HG02759 (cell line): ENCODE results near the gene SARM1.

Experiments
- ATAC-seq: cut with Tn5 transposase; IDR thresholded peaks from one replicate; pipeline ENCODE4 v1.9.1; 2021; ENCODE audit warnings: mild to moderate bottlenecking, moderate library complexity; ENCODE audit not compliant: unreplicated experiment

Gene SARM1

DNA sequence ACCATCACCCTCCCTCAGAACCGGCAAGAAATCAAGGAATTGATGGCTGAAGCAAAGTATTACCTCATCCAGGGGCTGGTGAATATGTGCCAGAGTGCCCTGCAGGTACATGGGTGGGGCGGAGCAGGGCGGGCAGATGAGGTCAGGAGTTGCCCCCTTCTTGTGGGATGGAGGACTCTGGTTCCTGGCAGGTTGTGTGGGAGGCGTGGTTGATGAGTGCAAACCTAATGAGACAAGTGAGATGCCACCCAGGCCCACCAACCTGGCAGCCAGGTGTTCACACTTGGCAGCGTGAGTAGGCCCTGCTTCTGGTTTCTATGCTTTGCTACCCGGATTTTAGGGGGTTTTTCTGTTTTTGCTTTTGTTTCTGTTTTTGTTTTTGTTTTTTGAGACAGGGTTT, 31.1 kb upstream of the SARM1 start:
- no peak for ATAC-seq

DNA sequence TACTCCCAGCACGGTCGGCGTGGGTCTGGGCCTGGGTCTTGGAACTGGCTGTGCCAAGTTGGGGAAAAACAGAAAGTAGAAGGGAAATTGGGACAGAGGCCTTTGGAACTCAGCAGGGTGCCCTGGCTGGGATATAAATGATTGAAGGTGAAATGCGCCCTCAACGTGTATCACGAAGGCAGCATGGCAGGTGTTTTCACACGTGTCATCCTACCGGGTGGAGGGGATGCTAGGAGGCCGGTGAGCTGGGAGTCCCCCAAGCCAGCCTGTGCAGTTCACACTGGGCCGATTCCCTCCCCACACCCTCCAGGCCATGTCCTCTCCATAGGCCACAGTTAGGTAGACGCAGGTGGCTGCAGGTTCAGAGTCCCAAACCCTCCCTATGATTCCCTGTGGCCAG, 30.0 kb upstream of the SARM1 start:
- ATAC-seq = no peak

DNA sequence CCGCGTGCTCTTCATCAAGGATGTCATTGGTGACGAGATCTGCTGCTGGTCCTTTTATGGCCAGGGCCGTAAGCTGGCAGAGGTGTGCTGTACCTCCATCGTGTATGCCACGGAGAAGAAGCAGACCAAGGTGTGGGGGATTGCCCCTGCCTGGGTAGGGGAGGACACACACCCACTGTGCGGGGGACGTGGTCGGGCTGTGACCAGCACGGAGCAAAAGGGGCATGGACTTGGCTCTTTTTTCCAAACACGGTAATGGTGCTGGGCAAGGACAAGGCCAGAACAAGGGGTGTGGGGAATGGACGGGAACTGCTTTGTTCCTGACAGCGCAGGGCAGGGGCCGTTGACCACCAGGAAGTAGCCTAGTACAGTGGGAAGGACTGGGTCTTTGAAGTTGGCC, 29.2 kb upstream of the SARM1 start:
- ATAC-seq = no peak

DNA sequence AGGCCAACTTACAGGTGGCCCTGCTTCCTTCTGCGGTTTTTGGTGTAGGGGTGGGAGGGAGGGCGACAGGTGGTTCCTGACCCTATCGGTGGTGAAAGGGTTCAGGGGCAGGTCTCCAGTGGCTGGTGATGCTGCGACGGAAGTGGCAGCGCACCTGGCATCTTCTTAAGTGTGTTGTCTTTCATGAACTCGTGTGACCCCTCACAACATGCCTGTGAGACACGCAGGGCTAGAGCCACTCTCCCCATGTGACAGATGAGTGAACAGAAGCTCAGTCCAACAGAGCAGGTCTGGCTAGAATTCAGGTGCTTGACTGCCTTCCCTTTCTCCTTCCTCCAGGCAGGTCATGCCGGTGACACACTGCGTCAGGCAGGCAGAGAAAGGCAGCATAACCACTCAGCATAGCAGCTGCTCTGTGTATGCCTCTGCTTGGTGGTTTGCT, 28.0 kb upstream of the SARM1 start:
- no peak for ATAC-seq

DNA sequence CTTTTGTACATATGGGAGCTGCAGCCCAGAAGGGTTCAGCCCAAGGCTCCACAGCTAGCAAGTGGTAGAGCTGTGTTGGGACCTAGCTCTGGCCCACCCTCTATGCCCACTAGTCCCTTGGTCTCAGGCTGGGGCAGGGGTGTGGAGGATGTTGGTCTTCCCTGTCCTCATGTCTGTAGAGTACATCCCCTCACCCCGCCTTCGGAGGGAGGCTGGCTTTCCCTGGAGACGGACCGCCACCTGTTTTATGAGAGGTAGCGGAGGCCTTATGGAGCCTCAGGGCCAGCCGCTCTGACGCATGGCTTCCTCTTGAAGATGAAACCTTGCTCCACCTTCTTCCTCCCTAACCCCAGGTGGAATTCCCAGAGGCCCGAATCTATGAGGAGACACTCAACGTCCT, 27.5 kb upstream of the SARM1 start:
- no peak for ATAC-seq

DNA sequence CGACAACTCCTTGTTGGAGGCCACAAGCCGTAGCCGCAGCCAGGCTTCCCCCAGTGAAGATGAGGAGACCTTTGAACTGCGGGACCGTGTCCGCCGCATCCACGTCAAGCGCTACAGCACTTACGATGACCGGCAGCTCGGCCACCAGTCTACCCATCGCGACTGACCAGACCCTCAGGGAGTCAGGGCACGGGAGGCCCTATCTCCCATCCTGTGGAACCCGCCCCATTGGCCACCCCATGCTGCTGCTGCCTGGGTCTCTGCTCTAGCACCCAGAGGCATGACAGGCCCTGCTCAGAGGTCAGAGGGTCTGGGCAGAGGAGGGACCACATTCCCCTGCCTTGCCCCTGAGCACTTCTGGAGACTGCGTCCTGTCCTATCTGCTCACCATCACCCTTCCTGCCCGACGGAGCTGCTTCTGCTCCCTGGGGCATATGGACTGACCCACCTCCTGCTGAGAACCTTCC, 27.0 kb upstream of the SARM1 start:
- no peak for ATAC-seq

DNA sequence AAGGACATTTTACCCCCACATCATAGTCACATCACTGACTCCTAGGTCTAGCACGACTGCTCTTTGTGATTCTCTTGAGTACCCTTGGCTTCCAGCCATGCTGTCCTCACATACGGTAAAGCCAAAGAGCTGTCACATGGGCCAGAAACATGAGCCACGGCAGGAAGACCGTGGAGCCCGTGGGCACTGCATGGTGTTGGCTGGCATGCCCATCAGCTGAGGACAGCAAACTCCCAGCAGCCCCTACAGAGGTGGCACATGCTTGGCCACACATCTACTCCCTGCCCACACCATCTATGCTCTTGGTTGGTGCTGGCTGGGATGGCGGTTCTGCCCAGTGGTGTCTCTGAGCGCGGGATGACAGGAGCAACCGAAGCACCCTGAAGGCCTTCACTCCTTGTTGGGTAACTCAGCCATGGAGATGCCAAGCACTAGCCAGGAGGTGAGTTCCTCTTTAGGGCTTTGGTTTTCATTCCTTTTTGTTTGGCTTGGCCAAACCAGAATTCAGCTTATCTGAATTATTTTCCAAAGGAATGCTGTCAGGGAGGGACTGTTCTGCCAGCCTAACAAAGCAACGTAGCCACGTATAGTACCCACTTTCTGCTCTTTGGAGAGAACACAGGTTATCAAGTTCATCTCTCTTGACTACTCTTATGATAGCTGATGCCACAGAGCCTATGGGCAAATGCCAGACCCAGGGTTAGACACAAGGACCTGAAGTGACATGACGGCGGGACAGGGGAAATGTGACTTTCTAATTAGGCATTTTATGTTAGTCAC, 25.9 kb upstream of the SARM1 start:
- no peak for ATAC-seq

DNA sequence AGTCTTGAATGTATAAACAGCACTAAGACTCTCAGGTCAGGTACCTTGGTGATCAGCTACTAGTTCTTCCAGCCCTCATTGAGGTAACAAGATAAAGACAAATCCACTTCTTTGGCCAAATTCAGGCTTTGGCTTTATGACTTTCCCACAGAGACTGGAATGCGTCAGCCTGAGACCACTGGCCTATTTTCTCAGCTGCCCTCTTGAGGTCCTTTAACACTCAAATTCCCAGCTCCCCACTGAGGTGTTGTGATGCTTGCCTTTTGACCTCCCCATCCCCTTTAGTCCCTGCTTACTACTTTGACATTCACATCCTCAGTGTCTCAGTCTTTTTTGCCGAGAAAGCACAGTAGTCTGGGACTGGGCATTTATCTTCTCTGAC, 25.3 kb upstream of the SARM1 start:
- no peak for ATAC-seq

DNA sequence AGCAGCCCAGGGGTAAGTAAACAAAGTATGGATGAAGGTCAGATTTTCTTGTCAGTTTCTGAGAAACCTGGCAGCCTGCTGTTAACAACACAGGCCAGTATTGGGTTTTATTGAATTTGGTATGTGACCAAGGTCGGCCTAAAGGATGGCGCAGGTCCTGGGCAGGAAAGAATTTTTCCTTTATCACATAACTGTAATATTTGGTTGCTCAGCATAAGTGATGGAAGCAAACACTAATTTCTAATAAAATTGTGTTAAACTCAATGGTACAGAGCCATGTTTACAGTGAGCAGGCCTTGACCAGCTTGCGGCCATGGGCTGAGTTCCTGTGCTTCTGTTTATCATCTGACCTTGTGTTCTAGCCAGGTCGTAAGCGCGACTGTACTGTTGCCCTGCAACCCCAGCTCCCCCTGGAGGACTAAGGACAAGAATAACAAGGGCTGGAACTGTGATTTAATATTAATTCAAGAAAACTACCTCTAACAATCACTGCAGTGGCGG, 24.7 kb upstream of the SARM1 start:
- ATAC-seq = no peak

DNA sequence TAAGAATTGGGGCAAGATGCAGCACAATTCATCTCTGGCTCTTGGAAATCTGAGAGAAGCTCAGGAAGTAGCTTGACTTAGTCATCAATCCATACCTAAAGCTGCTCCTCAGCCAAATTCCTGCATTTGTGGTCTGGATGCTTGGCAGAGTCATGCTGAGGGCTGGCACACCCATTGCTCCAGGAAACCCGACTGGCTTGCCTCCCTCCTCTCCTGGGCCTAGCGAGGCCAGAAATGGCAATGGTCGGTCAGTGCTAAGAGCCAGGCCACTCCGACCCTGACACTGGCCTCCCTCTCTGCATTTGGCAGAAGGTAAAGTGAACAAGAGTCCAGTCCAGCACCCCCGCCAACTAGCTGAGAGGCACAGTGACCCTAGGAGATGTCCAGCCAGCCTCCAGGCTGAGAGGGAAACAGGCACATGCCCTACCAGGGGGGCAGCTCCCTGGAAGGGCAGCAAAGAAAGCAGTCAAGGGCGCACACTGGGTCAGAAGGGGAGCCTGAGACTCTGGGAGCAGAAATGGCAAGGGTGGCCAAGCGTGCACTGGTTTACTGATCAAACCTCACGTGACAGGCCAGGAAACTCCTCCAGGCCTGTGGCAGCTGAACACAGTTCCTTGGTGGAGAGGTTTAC, 24.1 kb upstream of the SARM1 start:
- ATAC-seq = no peak

DNA sequence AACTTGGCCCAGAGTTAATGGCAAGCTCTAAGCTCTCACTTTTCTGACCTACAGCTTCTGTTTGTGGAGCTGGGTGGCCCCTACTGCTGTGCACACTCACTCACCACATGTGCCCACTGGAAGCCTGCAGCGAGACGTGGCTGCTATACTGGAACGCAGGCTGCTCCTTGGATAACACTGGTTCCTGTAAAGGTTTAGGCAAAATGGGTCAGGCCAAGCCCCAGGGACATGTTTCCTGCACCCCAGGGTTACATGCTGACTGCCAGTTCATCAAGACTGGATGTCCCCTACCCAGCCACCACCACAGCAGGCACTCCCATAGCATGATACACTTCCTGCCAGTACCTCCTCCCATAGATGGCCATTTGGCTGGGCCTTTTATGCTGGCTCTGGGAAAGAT, 22.5 kb upstream of the SARM1 start:
- ATAC-seq = no peak

DNA sequence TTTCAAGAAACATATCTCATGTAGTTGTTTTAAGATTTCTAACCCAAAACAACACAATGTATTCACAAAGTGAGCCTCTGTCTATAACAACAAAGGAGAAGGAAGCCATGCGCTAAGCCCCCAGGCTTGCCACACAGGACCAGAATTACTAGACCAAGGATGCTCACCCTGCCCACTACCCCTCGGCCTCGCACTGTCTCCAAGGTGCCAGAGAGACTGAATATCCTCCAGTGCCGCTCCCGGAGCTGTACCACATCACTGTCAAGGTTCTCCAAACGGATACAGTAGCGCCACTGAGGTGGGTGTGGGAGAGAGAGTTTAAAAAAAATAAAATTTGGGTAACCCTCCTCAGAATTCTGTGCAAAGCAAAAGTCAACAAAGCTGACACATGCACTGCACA, 21.2 kb upstream of the SARM1 start:
- ATAC-seq = no peak

DNA sequence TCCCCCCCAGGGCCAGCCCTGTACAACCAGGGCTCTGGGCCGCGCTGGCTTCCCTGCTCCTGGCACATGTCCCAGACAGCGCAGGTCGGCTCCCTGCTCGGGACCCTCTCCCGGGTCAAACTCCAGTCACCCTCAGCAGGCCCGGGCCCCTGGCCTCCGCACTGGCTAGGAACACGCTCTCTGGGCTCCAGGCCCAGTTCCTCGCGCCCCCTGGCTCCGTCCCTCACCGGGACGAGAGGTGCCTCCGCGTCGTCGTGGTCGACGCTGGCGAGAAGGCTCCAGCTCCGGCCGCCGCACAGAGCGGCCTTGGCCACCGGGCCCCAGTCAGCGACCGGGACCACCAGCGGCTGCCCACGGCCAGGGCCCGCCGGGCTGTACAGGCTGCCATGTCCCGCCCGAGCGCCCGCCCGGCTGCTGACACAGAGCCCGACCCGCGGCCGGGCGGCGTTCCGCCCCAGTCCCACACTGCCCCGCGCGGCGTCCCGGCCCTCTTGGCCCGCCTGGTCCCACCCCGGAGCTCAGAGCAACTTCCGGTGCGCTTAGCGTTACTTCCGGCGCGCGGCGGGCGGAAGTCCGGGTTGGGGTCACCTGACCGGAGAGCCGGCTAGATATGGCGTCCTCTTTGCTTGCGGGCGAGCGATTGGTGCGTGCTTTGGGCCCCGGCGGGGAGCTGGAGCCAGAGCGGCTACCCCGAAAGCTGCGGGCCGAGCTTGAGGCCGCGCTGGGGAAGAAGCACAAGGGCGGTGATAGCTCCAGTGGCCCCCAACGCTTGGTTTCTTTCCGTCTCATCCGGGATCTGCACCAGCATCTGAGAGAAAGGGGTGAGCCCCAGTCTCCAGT, 14.2 kb upstream of the SARM1 start, which contains the start of gene POLDIP2:
POLDIP2 (minus strand) TSS at position 467 of the 840 bp plus-strand sequence; CDS start at position 388, 79 bp downstream.
- peak; percentile 99 for ATAC-seq

DNA sequence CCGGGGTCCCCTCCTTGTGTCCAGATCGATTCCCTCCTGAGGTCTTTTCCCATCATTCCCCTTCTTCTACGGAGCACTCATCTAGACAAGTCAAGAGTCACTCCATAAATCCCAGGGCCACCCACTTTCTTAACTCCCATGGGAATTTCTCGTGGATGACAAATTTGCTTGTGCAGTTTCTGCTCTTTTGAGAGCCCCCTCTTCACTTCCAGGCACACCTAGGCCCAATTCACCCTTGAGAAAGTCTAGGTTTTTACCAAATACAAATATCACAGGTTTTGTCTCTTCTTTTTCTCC, 13.6 kb upstream of the SARM1 start:
- no peak for ATAC-seq

DNA sequence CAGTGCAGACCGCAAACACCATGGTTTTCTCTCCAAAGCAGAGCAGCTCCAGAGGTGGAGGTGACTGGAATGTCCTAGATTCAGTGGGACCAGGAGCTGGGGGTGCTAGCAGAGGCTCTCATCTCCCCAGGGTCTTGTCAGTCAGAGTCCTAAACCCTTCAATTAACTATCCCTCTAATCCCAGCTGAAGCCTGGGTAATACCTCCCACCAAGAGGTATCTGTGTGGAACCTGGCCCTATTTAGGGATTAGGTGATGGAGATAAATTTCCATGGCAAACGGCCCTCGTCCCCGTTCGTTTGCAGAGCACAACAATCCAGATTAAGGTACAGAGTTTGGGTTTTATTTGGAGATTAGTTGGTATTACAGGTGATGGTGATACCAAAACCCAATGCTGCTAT, 8.3 kb upstream of the SARM1 start:
- ATAC-seq = no peak

DNA sequence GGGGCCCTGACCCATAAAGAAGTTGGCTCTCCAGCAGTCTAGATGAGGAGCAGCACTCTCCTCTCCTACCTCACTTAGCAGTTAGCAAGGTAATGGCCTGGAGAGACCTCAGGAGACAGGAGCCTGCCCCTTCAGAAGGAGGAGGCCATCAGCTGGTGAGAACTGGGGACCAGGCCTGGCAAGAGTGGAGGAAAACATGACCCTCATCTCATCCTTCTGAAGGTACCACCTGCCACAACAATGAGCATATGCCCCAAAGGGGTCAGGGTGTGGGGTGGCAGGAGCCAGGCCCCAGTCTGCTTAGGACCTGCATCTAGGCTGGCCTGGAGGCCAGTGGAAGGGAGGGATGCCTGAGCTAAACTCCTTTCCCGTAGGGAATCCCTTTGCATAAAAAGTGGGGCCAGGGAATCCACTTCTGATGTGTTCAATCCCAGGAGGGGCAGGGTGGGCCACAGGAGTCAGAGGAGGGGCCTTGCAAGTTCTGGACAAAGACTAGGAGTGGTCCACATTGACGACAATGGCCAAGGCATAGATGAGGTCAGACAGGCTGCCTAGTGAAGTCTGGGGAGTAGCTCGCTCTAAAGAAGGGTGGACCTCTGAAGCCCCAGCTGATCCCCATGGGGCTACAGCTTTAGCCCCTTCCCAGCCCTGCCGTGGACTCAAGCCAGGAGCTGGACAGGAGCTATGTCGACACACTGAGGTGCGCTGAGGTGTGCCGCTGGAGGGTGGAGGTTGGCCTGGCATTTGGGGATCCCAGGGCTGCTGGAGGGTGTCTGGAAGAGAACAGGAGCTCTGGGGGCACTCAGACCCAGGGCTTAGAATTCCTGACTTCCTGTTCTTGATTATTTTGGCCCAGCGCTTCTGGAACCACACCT, 7.5 kb upstream of the SARM1 start:
- ATAC-seq = no peak

DNA sequence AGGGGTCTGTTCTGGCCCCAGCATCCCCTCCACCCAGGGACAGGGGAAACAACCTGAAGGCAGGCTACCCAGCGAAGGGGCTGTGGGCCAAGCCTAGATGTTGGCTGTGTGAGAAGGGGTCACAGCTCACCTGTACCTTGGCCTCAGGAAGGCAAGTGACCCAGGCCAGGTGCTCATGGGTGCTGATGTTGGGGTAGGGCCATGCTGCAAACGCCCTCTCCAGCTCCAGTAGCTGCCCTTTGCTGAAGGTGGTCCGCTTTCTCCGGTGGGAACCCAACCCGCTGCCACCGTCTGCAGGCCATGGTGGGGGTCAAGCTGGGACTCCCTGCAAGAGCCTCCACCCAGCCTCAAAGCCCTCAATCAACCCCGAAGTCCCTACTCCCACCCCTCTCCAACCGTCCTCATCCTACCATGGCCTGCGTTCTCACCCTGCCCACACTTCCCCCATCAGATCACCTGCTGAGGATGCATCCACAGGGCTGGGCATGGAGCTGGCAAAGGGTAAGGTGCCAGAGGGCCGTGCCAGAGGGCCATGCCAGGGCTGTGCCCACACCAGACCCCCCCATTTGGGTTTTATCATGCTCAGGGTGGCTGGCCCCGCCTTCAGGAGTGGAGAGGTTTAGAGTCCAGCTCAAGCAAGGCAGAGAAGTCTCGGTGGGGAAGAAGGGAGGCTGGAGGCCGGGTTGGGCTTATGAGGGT, 6.7 kb upstream of the SARM1 start, which contains the start of gene SEBOX:
SEBOX (minus strand) TSS at position 535 of the 699 bp plus-strand sequence; CDS start at position 487, 48 bp downstream.
- no peak for ATAC-seq

DNA sequence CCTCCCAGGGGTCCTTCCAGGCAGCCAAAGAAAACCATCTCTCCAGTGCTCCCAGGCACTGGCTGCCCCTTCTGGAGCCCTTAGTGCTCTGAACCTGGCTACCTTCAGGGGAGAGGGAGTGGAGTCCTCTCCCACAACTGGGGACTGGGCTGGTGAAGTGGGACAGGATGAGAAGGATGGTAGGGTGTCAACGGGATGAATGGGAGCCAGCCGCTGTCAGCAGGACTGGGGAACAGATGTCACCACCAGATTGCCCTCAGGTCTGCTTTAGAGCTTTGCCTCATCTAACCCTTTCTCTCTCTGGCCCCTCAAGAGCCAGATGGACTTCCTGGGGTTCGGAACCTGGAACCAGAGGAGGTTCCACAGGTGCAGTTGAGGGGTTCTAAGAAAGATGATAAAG, 6.0 kb upstream of the SARM1 start:
- no peak for ATAC-seq

DNA sequence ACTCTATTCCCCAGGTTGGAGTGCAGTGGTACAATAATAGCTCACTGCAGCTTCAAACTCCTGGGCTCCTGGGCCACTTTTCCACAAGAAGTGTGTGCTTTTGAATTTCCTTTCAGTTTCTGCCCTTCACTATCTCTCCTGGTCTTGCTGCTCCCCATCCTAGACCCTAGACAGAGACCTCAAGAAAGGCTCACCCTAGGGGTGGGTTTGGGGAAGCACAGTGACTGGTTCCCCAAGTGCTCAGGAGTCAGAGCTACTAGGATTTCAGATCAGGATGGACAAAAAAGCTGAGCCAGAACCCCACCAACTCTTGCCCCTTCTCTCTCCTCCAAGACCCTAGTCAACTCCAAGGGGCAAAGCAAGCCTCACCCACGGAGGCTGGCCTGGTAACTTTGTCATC, 4.9 kb upstream of the SARM1 start:
- no peak for ATAC-seq
